HepG2 (cell line): ENCODE results near the gene ELAVL3.

Experiments used
- ZZZ3 ChIP-seq: sonication (generic); formaldehyde crosslinking; IDR thresholded peaks from 2 replicates; pipeline ENCODE4 v1.4.0; 2020; ENCODE audit warnings: missing genetic modification reagents, mild to moderate bottlenecking, borderline replicate concordance
- TF ChIP-seq, protein P1 (sequence below): sonication (generic); formaldehyde crosslinking; IDR thresholded peaks from 2 replicates; pipeline ENCODE4 v1.5.0; 2020; ENCODE audit warnings: mild to moderate bottlenecking, missing genetic modification reagents, moderate library complexity
- TF ChIP-seq, protein P2 (sequence below): sonication (generic); formaldehyde crosslinking; IDR thresholded peaks from 2 replicates; pipeline ENCODE4 v1.5.1; 2020; ENCODE audit warnings: mild to moderate bottlenecking, missing genetic modification reagents, moderate library complexity

DNA sequence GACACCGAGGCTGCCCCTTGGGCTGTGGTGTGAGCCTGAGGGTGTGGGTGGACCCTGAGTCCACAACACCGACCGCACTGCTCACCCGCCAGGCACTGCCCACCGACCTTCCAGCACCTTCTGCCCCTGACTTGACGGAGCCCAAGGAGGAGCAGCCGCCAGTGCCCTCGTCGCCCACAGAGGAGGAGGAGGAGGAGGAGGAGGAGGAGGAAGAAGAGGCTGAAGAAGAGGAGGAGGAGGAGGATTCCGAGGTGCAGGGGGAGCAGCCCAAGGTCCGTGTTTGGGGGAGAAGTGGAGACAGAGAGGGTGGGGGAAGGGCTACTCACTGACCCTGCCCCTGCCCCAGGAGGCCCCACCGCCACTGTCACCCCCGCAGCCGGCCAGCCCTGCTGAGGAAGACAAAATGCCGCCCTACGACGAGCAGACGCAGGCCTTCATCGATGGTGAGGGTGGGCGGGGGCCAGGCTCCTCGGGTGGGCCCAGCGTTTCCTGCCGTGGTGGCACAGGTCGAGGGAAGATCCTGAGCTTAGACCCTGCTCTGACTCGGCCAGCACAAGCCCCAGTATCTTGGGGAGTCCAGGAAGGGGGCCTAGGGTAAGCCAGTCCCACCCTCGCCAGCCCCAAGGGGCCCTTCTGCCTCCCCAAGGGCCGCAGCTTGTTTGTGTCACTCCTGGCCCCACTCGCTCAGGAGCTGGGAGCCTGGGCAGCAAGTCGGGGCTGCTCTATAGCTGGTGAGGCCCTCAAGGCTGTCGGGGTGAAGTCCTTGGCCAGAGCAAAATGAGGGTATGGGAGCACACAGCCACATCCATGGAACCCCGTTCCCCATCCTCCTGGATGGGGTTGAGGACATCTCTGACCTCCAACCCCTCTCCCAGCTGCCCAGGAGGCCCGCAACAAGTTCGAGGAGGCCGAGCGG, 33.2 kb downstream of the ELAVL3 start:
- TF ChIP-seq, protein P1, sequence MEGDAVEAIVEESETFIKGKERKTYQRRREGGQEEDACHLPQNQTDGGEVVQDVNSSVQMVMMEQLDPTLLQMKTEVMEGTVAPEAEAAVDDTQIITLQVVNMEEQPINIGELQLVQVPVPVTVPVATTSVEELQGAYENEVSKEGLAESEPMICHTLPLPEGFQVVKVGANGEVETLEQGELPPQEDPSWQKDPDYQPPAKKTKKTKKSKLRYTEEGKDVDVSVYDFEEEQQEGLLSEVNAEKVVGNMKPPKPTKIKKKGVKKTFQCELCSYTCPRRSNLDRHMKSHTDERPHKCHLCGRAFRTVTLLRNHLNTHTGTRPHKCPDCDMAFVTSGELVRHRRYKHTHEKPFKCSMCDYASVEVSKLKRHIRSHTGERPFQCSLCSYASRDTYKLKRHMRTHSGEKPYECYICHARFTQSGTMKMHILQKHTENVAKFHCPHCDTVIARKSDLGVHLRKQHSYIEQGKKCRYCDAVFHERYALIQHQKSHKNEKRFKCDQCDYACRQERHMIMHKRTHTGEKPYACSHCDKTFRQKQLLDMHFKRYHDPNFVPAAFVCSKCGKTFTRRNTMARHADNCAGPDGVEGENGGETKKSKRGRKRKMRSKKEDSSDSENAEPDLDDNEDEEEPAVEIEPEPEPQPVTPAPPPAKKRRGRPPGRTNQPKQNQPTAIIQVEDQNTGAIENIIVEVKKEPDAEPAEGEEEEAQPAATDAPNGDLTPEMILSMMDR, result no peak
- no peak for TF ChIP-seq ZZZ3 (CRISPR knock-in tag)
- TF ChIP-seq, protein P2, sequence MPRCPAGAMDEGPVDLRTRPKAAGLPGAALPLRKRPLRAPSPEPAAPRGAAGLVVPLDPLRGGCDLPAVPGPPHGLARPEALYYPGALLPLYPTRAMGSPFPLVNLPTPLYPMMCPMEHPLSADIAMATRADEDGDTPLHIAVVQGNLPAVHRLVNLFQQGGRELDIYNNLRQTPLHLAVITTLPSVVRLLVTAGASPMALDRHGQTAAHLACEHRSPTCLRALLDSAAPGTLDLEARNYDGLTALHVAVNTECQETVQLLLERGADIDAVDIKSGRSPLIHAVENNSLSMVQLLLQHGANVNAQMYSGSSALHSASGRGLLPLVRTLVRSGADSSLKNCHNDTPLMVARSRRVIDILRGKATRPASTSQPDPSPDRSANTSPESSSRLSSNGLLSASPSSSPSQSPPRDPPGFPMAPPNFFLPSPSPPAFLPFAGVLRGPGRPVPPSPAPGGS (CRISPR knock-in tag), result no peak
